Transverse colon (tissue), 3 donors: ENCODE results near the gene NT5C2.
"Not testable (repeated sequence)": the region's sequence is repeated elsewhere in the genome, so short reads cannot be mapped to it uniquely, and the experiment has no call there.

ENCODE experiments used
- CTCF ChIP-seq, 5 experiments: fragments of 200-600 bp in 3 of 5; fragments of 450-650 bp in 2 of 5; sonication (generic) in 3 of 5; IDR thresholded peaks; 1 replicate in 2 of 5; 2 replicates in 3 of 5; pipeline ENCODE4 v1.5.1; 2016 to 2017; ENCODE audit warnings: antibody characterized with exemption in 5 of 5, inconsistent platforms in 3 of 5, mild to moderate bottlenecking in 2 of 5, moderate library complexity in 1 of 5
- POLR2A ChIP-seq: fragments of 450-650 bp; IDR thresholded peaks from one replicate; pipeline ENCODE4 v1.6.1; 2016; ENCODE audit warnings: antibody characterized with exemption, mild to moderate bottlenecking, moderate library complexity

- not testable (repeated sequence) for TF ChIP-seq CTCF (IDR thresholded peaks at IDR 0.05); POLR2A
These were observed 1.9 kb downstream of the NT5C2 start for GRCh38 chr10:103191198-103191597.
